ENCODE data around the gene PIAS4. TPM values are rescaled to one million over a fixed set of nuclear protein-coding genes. Genes with fewer than 3 reads are reported as not detected.
A peak's percentile ranks its signal among the peaks of the same experiment; 100 is the strongest.

Gene PIAS4
- total and polyA plus RNA-seq, 9 of the 15 experiments (the other 6 are each of a cell fraction or from before 2014, with no cell fraction given) = 0.27 to 34.9 (median 14.4) TPM

GRCh38 chr19:4066176-4066606 lies 58.7 kb downstream of the PIAS4 start (continued):
- TF ChIP-seq MEF2A (IDR thresholded peaks at IDR 0.05; ENCODE audit: control insufficient read depth, low read depth, low read length) (no peak), PCBP1 (IDR thresholded peaks at IDR 0.05; ENCODE audit: low read depth, low read length, poor library complexity, severe bottlenecking) (peak; percentile 26), KAT7 (CRISPR knock-in tag; IDR thresholded peaks at IDR 0.05; ENCODE audit: borderline replicate concordance) (no peak), PHF8 (IDR thresholded peaks at IDR 0.05; ENCODE audit: borderline replicate concordance, low read length) (peak; percentile 23; the same call in 1 of the 2 replicates), ZNF146 (CRISPR knock-in tag; IDR thresholded peaks at IDR 0.05; ENCODE audit: unreplicated experiment) (no peak), CREBBP (IDR thresholded peaks at IDR 0.05; ENCODE audit: low read depth, low read length) (no peak), GMEB1 (CRISPR knock-in tag; IDR thresholded peaks at IDR 0.05) (no peak), ZBTB7A (IDR thresholded peaks at IDR 0.05; ENCODE audit: borderline replicate concordance, control insufficient read depth, low read depth, low read length) (peak; percentile 91), E2F6 (IDR thresholded peaks at IDR 0.05; ENCODE audit: borderline replicate concordance in 1 of 2, extremely low read depth in 1 of 2, insufficient read depth in 1 of 2, insufficient read length in 1 of 2, low read depth in 1 of 2, low read length in 1 of 2, poor library complexity in 1 of 2, severe bottlenecking in 1 of 2) (peak in 1 of 2 experiments; percentile 2), COPS2 (conservative IDR thresholded peaks at IDR 0.05) (no peak), CAMTA2 (CRISPR knock-in tag; conservative IDR thresholded peaks at IDR 0.05) (no peak), RBBP5 (IDR thresholded peaks at IDR 0.05; ENCODE audit: borderline replicate concordance, insufficient read depth, low read length, poor library complexity, severe bottlenecking) (peak; percentile 49), ADNP (tag; IDR thresholded peaks at IDR 0.05) (no peak), TRIM28 (IDR thresholded peaks at IDR 0.05) (no peak), EZH2 (IDR thresholded peaks at IDR 0.05; ENCODE audit: borderline replicate concordance, low read depth, low read length) (no peak), ZNF224 (CRISPR knock-in tag; IDR thresholded peaks at IDR 0.05) (no peak), CREM (IDR thresholded peaks at IDR 0.05; ENCODE audit: low read depth) (no peak), EGR1 (conservative IDR thresholded peaks at IDR 0.05) (no peak; the same call in 1 of the 2 replicates), SMARCA5 (IDR thresholded peaks at IDR 0.05) (no peak), TAF1 (IDR thresholded peaks at IDR 0.05; ENCODE audit: control insufficient read depth, extremely low read depth, insufficient read depth, low read length, severe bottlenecking) (peak; percentile 87), RAD51 (IDR thresholded peaks at IDR 0.05; ENCODE audit: borderline replicate concordance, low read depth) (no peak)
- TF ChIP-seq, protein P1, sequence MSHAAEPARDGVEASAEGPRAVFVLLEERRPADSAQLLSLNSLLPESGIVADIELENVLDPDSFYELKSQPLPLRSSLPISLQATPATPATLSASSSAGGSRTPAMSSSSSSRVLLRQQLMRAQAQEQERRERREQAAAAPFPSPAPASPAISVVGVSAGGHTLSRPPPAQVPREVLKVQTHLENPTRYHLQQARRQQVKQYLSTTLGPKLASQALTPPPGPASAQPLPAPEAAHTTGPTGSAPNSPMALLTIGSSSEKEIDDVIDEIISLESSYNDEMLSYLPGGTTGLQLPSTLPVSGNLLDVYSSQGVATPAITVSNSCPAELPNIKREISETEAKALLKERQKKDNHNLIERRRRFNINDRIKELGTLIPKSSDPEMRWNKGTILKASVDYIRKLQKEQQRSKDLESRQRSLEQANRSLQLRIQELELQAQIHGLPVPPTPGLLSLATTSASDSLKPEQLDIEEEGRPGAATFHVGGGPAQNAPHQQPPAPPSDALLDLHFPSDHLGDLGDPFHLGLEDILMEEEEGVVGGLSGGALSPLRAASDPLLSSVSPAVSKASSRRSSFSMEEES (CRISPR knock-in tag; IDR thresholded peaks at IDR 0.05) = no peak
